OCI-LY3 (cell line): Measurements from ENCODE around the gene CFAP251.

ENCODE experiments used
- H2AFZ ChIP-seq: fragments of 200-600, 300-600 bp; shearing (Covaris generic); 2 replicates; pipeline ENCODE4 v1.6.0; 2014; ENCODE audit warnings: antibody characterized with exemption, low read depth, low read length
- H3K27ac ChIP-seq: fragments of 200-600, 300-600 bp; sonication (generic); 2 replicates; pipeline ENCODE4 v1.5.1; 2014; ENCODE audit warnings: mild to moderate bottlenecking, low read length, moderate library complexity, mixed read lengths
- H3K27me3 ChIP-seq: fragments of 200-600, 300-600 bp; sonication (generic); 2 replicates; pipeline ENCODE4 v1.6.1; 2014; ENCODE audit warnings: low read depth, low read length, mixed read lengths
- H3K36me3 ChIP-seq: fragments of 200-600, 300-600 bp; sonication (generic); replicated peaks from 2 replicates; pipeline ENCODE3; 2014; ENCODE audit warnings: low read depth, low read length, mixed read lengths
- H3K4me1 ChIP-seq: fragments of 300-600, 200-600 bp; sonication (generic); 2 replicates; pipeline ENCODE4 v1.6.1; 2014; ENCODE audit warnings: low read length, mixed read lengths
- H3K4me2 ChIP-seq: fragments of 200-600, 300-600 bp; sonication (generic); 2 replicates; pipeline ENCODE4 v1.6.1; 2014; ENCODE audit warnings: low read length, mixed read lengths
- H3K4me3 ChIP-seq: fragments of 300-600, 200-600 bp; sonication (generic); 2 replicates; pipeline ENCODE4 v1.5.1; 2014; ENCODE audit warnings: antibody characterized with exemption, mild to moderate bottlenecking, low read length, moderate library complexity
- H3K79me2 ChIP-seq: fragments of 300-600, 200-600 bp; shearing (Covaris generic); 2 replicates; pipeline ENCODE4 v1.6.1; 2014; ENCODE audit warnings: mild to moderate bottlenecking, low read length, mixed read lengths
- H3K9ac ChIP-seq: fragments of 300-600, 200-600 bp; shearing (Covaris generic); 2 replicates; pipeline ENCODE4 v1.6.0; 2014; ENCODE audit warnings: mild to moderate bottlenecking, low read length, moderate library complexity
- H3K9me3 ChIP-seq: fragments of 200-600, 300-600 bp; shearing (Covaris generic); 2 replicates; pipeline ENCODE4 v1.6.1; 2014; ENCODE audit warnings: low read length, mixed read lengths; ENCODE audit not compliant: insufficient read depth
- H4K20me1 ChIP-seq: fragments of 200-600, 300-600 bp; sonication (generic); 2 replicates; pipeline ENCODE4 v1.6.1; 2016; ENCODE audit warnings: low read length, mixed read lengths; ENCODE audit not compliant: insufficient read depth
- CTCF ChIP-seq: fragments of 200-600, 300-600 bp; sonication (generic); IDR thresholded peaks from 2 replicates; pipeline ENCODE4 v1.5.1; 2014; ENCODE audit warnings: antibody characterized with exemption, low read length, low read depth
- EZH2phosphoT487 ChIP-seq: fragments of 200-600 bp; shearing (Covaris generic); IDR thresholded peaks from 2 replicates; pipeline ENCODE4 v1.6.1; 2018; ENCODE audit warnings: antibody characterized with exemption, mixed run types, low read depth

Gene CFAP251

GRCh38 chr12:121930862-121931261 is 12.5 kb downstream of the CFAP251 start:
- no peaks in the 10 kb centered on the region for H3K36me3 ChIP-seq
- H3K4me1 ChIP-seq: peaks cover 21% of the 10 kb centered on the region
- H3K4me3 ChIP-seq: no peak overlapping the region
- H3K27ac ChIP-seq: no peak overlapping the region
- H4K20me1 ChIP-seq: no peaks in the 10 kb centered on the region
- no peaks in the 10 kb centered on the region for H3K79me2 ChIP-seq
- H3K9ac ChIP-seq: no peak overlapping the region
- H3K9me3 ChIP-seq: no peaks in the 10 kb centered on the region
- no peak overlapping the region for H2AFZ ChIP-seq
- H3K27me3 ChIP-seq: no peaks in the 10 kb centered on the region
- TF ChIP-seq CTCF (no peak), EZH2phosphoT487 (no peak)
- H3K4me2 ChIP-seq: no peak overlapping the region

GRCh38 chr12:121932176-121932536 is 13.8 kb downstream of the CFAP251 start:
- Histone ChIP-seq H3K4me1 (peaks cover 11% of the 10 kb centered on the region), H2AFZ (no peak overlapping the region), H3K79me2 (no peaks in the 10 kb centered on the region), H3K36me3 (peaks cover under 1% of the 10 kb centered on the region), H3K9me3 (no peaks in the 10 kb centered on the region), H3K4me3 (no peak overlapping the region), H3K27ac (no peak overlapping the region), H3K9ac (no peak overlapping the region), H3K4me2 (no peak overlapping the region), H3K27me3 (no peaks in the 10 kb centered on the region), H4K20me1 (no peaks in the 10 kb centered on the region)
- TF ChIP-seq CTCF: no peak
- TF ChIP-seq EZH2phosphoT487: no peak

DNA sequence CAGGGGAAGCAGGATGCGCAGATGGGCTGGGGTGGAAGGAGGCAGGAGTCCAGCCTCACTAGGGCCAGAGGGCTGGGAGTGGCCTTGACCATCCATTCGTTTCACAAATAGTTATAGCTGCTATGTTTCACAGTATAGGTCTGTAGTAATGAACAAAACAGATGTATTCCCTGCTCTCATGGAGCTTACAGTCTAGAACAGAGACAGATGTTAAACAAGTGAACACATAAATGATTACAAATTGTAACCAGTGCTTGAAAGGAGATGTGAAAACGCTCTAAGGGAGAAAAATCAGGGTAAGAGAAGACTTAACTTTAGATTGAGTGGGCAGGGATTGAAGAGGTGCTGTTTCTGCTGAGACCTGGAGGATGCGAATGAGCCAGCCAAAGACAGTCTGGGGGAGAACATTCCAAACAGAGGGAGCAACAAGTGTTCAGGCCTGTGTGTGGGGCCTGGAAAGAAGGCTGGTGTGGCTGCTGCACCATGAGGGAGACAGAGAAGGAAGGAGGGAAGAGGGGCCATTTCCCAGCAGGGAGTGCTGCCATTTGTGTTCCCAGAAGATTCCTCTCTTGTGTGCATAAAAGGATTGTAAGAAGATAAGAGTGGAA is 14.6 kb downstream of the CFAP251 start:
- Histone ChIP-seq H3K4me1 (peaks cover 3% of the 10 kb centered on the region), H2AFZ (no peak overlapping the region)
- TF ChIP-seq CTCF (no peak), EZH2phosphoT487 (no peak)

GRCh38 chr12:121933522-121934308 is 15.3 kb downstream of the CFAP251 start:
- Histone ChIP-seq H3K4me1 (no peaks in the 10 kb centered on the region), H3K9me3 (no peaks in the 10 kb centered on the region), H3K4me2 (no peak overlapping the region), H3K9ac (no peak overlapping the region), H3K27ac (no peak overlapping the region), H3K36me3 (peaks cover 3% of the 10 kb centered on the region), H2AFZ (no peak overlapping the region), H3K4me3 (no peak overlapping the region), H3K27me3 (no peaks in the 10 kb centered on the region), H4K20me1 (no peaks in the 10 kb centered on the region), H3K79me2 (no peaks in the 10 kb centered on the region)
- no peak for TF ChIP-seq EZH2phosphoT487
- TF ChIP-seq CTCF: no peak

More for the DNA sequence above, 14.6 kb downstream of the CFAP251 start:
- Histone ChIP-seq H3K9ac (no peak overlapping the region), H3K79me2 (no peaks in the 10 kb centered on the region), H3K9me3 (no peaks in the 10 kb centered on the region), H3K27ac (no peak overlapping the region), H3K36me3 (peaks cover 3% of the 10 kb centered on the region), H3K27me3 (no peaks in the 10 kb centered on the region), H3K4me2 (no peak overlapping the region), H4K20me1 (no peaks in the 10 kb centered on the region), H3K4me3 (no peak overlapping the region)
